Spleen (tissue), 11 donors: Measurements from ENCODE around the gene TIMM17B. TPM values are rescaled to one million over a fixed set of nuclear protein-coding genes. Genes with fewer than 3 reads are reported as not detected.
"Not testable (repeated sequence)": the region's sequence is repeated elsewhere in the genome, so short reads cannot be mapped to it uniquely, and the experiment has no call there.

Experiments
- DNase-seq: peaks from one replicate; pipeline ENCODE4 v3.0.0-alpha.2; 2020
- H3K27ac ChIP-seq, 8 donors: fragments of 200-600 bp; sonication (generic) in 7 of 8; 1 replicate in 4 of 8; 2 replicates in 4 of 8; pipeline versions ENCODE4 v1.5.0 to v1.8.0; 2016 to 2021; ENCODE audit warnings: inconsistent platforms in 4 of 8, mild to moderate bottlenecking in 4 of 8, moderate library complexity in 1 of 8
- H3K27me3 ChIP-seq, 7 donors: fragments of 200-600 bp; sonication (generic) in 6 of 7; replicated peaks in 1 of 7; 1 replicate in 4 of 7; 2 replicates in 3 of 7; pipeline versions ENCODE4 v1.5.0 to v1.8.0; 2016 to 2021; ENCODE audit warnings: inconsistent platforms in 3 of 7, mild to moderate bottlenecking in 1 of 7
- H3K36me3 ChIP-seq, 6 donors: fragments of 200-600 bp; sonication (generic) in 5 of 6; 1 replicate in 4 of 6; 2 replicates in 2 of 6; pipeline versions ENCODE4 v1.5.0 to v1.8.0; 2016 to 2021; ENCODE audit warnings: inconsistent platforms in 2 of 6
- H3K4me1 ChIP-seq, 6 donors: fragments of 200-600 bp; sonication (generic) in 5 of 6; 1 replicate in 3 of 6; 2 replicates in 3 of 6; pipeline versions ENCODE4 v1.5.0 to v1.8.0; 2016 to 2021; ENCODE audit warnings: inconsistent platforms in 3 of 6
- H3K4me3 ChIP-seq, 8 donors: fragments of 200-600 bp; sonication (generic) in 7 of 8; 1 replicate in 4 of 8; 2 replicates in 4 of 8; pipeline versions ENCODE4 v1.5.0 to v1.8.0; 2016 to 2021; ENCODE audit warnings: inconsistent platforms in 4 of 8, mild to moderate bottlenecking in 4 of 8, moderate library complexity in 2 of 8
- H3K9me3 ChIP-seq, 8 donors: fragments of 200-600 bp; sonication (generic) in 7 of 8; 1 replicate in 4 of 8; 2 replicates in 4 of 8; pipeline versions ENCODE4 v1.5.0 to v1.8.0; 2016 to 2021; ENCODE audit warnings: inconsistent platforms in 4 of 8
- POLR2A ChIP-seq, 3 donors: fragments of 450-650 bp; IDR thresholded peaks; one replicate each; pipeline ENCODE4 v1.5.1; 2017; ENCODE audit warnings: antibody characterized with exemption in 3 of 3, mild to moderate bottlenecking in 1 of 3
- POLR2AphosphoS5 ChIP-seq, 3 donors: sonication (generic); formaldehyde crosslinking; IDR thresholded peaks; one replicate each; pipeline ENCODE4 v1.5.1; 2017; ENCODE audit warnings: antibody characterized with exemption in 3 of 3
- WGBS, 5 donors: extraction: QIAGEN DNeasy Blood & Tissue Kit in 3 of 5; methylation state at CpG; one replicate each; pipeline versions ENCODE4 v1.1.5 to v1.1.7; 2013 to 2018; 5-methylcytosine and 5-hydroxymethylcytosine counted together
- intact Hi-C: fragments of 100-400 bp; cut with DNase I; formaldehyde crosslinking; loops from one replicate; pipeline ENCODE4 v1.15.0; 2023; ENCODE audit warnings: low total_unique reads
- polyA plus RNA-seq, 3 donors: library from polyadenylated mRNA; stranded (reverse); fragments of 200-250 nt; gene quantifications; one replicate each; pipeline ENCODE4 v1.2.1, GENCODE V29; 2013
- total RNA-seq, 7 donors: library from RNA; depleted of rRNA in 3 of 7; stranded (reverse); fragments of >200 nt in 3 of 7; fragmentation: NEBNext Ultra II Directional in 4 of 7; extraction: Animal tissue kit (Norgen Biotek cat#: 25700) in 4 of 7; gene quantifications; one replicate each; pipeline versions ENCODE4 v1.1.0 to v1.2.1, GENCODE V29; 2016 to 2021
- TF ChIP-seq, protein P1 (sequence below), 11 experiments: fragments of 200-600 bp in 7 of 11; fragments of 450-650 bp in 4 of 11; sonication (generic) in 4 of 11; IDR thresholded peaks in 8 of 11; conservative IDR thresholded peaks in 3 of 11; 1 replicate in 7 of 11; 2 replicates in 4 of 11; pipeline versions ENCODE4 v1.4.0 to v1.8.0; 2016 to 2021; ENCODE audit warnings: antibody characterized with exemption in 11 of 11, inconsistent platforms in 4 of 11, mild to moderate bottlenecking in 1 of 11
- donor health status: healthy with polysubstance abuse.
- donor health status: DM: no; HTN: no; CAD: no; lungs with moderate emphysema.
- donor health status: DM: no; HTN: no; CAD: no.
- donor health status: Bipolar disorder and iron deficiency.
- donor health status: healthy.
- donor health status: DM: no; HTN: no; CAD: no.
- donor health status: DM: yes; HTN: yes; CAD: no.

Gene TIMM17B
- total and polyA plus RNA-seq, 10 donors: 29.3 to 68.8 (median 39.5) TPM

DNA sequence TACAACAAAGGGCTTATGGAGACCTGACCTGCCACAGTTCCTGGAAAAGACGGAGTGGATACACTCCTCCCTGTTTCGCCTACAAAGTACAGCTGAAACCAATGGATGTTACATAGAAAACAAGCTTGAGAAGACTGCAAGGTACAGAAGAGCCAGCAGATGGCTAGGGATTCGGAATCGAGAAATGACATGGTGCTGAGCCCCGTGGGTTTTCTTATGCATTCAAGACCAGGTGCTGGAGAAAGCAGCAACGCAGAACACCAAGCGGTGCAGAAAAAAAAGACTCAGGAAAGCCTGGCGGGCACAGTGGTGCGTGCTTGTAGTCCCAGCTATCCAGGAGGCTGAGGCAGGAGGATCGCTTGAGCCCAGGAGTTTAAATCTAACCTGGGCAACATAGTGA lies 13.8 kb downstream of the TIMM17B start:
- intact Hi-C loops: no loop called here
- Histone ChIP-seq H3K9me3 (no peaks in the 10 kb centered on the region), H3K4me1 (no peaks in the 10 kb centered on the region), H3K36me3 (no peaks in the 10 kb centered on the region), H3K27me3 (peaks cover 0 to 4% (median 0%) of the 10 kb centered on the region in 7 donors), H3K4me3 (no peak overlapping the region), H3K27ac (no peak overlapping the region)
- WGBS, 5 donors: 79 to 90% (median 82%) methylated on average over 10 of the region's 10 CpGs
- DNase-seq: no peak
- TF ChIP-seq, protein P1, sequence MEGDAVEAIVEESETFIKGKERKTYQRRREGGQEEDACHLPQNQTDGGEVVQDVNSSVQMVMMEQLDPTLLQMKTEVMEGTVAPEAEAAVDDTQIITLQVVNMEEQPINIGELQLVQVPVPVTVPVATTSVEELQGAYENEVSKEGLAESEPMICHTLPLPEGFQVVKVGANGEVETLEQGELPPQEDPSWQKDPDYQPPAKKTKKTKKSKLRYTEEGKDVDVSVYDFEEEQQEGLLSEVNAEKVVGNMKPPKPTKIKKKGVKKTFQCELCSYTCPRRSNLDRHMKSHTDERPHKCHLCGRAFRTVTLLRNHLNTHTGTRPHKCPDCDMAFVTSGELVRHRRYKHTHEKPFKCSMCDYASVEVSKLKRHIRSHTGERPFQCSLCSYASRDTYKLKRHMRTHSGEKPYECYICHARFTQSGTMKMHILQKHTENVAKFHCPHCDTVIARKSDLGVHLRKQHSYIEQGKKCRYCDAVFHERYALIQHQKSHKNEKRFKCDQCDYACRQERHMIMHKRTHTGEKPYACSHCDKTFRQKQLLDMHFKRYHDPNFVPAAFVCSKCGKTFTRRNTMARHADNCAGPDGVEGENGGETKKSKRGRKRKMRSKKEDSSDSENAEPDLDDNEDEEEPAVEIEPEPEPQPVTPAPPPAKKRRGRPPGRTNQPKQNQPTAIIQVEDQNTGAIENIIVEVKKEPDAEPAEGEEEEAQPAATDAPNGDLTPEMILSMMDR (IDR thresholded peaks at IDR 0.05 in 8 of 11, conservative IDR thresholded peaks at IDR 0.05 in 3 of 11): no peak
- TF ChIP-seq POLR2A (IDR thresholded peaks at IDR 0.05) (no peak), POLR2AphosphoS5 (IDR thresholded peaks at IDR 0.05) (no peak)

DNA sequence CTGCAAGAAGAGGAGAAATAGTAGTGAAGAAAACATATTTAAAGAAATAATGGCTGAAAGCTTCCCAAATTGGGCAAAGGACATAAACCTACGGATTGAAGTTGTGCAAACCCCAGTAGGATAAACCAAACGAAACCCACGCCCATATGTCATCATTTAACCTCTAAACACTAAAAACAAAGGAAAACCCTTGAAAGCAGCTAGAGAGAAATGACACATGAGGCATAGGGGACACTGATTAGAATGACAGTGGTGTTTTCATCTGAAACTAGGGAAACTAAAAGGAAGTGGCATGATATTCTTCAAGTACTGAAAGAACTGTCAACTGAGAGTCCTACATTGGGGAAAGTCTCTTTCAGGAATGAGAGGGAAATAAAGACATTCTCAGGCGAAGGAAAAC lies 20.6 kb downstream of the TIMM17B start:
- H3K27me3 ChIP-seq, H3K9me3 ChIP-seq, H3K4me1 ChIP-seq, H3K27ac ChIP-seq, DNase-seq, H3K4me3 ChIP-seq, H3K36me3 ChIP-seq, intact Hi-C loops: not testable (repeated sequence)
- 43 to 73% (median 59%) methylated on average over 4 of the region's 4 CpGs for WGBS, 5 donors

DNA sequence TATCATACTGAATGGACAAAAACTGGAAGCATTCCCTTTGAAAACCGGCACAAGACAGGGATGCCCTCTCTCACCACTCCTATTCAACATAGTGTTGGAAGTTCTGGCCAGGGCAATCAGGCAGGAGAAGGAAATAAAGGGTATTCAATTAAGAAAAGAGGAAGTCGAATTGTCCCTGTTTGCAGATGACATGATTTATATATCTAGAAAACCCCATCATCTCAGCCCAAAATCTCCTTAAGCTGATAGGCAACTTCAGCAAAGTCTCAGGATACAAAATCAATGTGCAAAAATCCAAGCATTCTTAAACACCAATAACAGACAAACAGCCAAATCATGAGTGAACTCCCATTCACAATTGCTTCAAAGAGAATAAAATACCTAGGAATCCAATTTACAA lies 25.6 kb downstream of the TIMM17B start:
- H3K27ac ChIP-seq, H3K9me3 ChIP-seq, H3K4me1 ChIP-seq, intact Hi-C loops, DNase-seq, H3K27me3 ChIP-seq, H3K4me3 ChIP-seq, H3K36me3 ChIP-seq: not testable (repeated sequence)
- WGBS, 5 donors: 8 to 51% (median 34%) methylated on average over 1 to 2 of the region's 2 CpGs

DNA sequence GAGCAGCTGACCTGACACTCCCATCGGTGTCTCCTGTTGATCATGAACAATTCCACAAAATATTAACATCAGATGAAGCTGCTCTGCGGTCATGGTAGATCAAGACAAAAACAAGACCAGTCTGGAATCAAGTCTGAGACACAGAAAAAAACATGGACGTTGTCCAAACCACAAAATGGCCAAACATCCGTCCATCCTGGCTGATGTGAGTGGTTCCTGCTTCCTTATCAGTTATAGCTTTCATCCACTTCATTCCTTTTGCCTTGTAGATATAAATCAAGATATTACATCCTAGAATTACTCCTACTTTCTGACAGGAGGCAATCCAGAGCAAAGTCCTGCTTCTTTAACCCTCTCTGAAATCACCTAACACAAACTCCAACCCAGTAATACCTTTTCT lies 33.4 kb downstream of the TIMM17B start:
- Histone ChIP-seq H3K27ac (no peak overlapping the region), H3K4me1 (no peaks in the 10 kb centered on the region), H3K9me3 (no peaks in the 10 kb centered on the region), H3K4me3 (no peak overlapping the region), H3K27me3 (peaks cover 0 to 9% (median 0%) of the 10 kb centered on the region in 7 donors), H3K36me3 (no peaks in the 10 kb centered on the region)
- WGBS, 5 donors: 38 to 51% (median 46%) methylated on average over 4 of the region's 4 CpGs
- TF ChIP-seq POLR2AphosphoS5 (IDR thresholded peaks at IDR 0.05) (no peak), POLR2A (IDR thresholded peaks at IDR 0.05) (no peak)
- DNase-seq: no peak
- intact Hi-C loops: no loop called here

DNA sequence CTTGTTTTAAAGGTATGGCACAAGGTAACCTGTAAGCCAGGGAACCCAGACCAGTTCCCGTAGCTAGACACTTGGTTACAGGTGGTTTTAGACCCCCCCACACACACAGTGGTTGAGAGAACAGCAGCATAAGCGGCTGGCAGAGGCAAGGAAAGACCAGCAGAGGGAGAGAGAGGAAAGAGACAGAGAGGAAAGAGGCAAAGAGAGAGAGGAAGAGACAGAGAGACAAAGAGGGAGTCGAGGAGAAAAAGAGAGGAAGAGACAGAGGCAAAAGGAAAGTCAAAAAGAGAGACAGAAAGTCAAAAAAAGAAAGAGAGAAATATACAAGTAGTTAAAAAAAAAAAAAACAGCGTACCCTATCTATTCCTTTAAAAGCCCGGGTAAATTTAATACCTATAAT lies 42.7 kb downstream of the TIMM17B start:
- Histone ChIP-seq H3K27ac (no peak overlapping the region), H3K36me3 (no peaks in the 10 kb centered on the region), H3K4me1 (no peaks in the 10 kb centered on the region), H3K9me3 (peaks cover 0 to 7% (median 0%) of the 10 kb centered on the region in 8 donors), H3K27me3 (peaks cover 0 to 4% (median 0%) of the 10 kb centered on the region in 7 donors), H3K4me3 (no peak overlapping the region)
- WGBS, 5 donors: 38 to 62% (median 52%) methylated on average over 5 of the region's 5 CpGs
- DNase-seq: no peak
- TF ChIP-seq POLR2A (IDR thresholded peaks at IDR 0.05): no peak
- no peak for TF ChIP-seq POLR2AphosphoS5 (IDR thresholded peaks at IDR 0.05)
- TF ChIP-seq, protein P1 (IDR thresholded peaks at IDR 0.05 in 8 of 11, conservative IDR thresholded peaks at IDR 0.05 in 3 of 11): peak in 2 of 11 experiments; percentile 11
- intact Hi-C loops: no loop called here

DNA sequence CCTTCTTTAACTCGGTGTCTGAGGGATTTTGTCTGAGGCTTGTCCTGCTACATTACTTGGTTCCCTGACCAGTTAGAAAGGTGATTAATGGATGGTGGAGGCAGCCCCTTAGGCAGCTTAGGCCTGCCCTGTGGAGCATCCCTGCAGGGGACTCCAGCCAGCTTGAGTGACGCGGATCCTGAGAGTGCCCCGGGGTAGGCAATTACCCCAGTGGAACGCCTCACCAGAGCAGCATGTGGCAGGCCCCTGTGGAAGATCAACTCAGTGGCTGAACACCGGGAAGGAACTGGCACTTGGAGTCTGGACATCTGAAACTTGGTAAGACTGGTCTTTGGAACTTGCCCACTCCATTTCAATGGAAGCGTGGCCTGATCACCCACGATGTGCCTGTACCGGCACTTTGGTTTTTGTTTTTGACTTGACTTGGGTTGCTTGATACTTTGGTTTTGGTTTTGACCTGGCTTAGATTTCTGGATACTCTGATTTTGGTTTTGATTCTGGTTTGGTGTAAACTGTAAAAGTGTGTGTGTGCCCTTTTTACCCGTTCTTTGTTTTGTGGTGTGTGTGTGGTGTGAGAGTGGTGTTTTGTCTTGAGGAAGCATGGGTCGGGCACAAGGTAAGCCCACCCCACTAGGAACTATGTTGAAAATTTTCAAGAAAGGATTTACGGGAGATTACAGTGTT lies 43.3 kb downstream of the TIMM17B start:
- H3K9me3 ChIP-seq, H3K4me3 ChIP-seq, H3K27me3 ChIP-seq, intact Hi-C loops, H3K4me1 ChIP-seq, H3K36me3 ChIP-seq, DNase-seq, H3K27ac ChIP-seq: not testable (repeated sequence)
- 87 to 93% (median 90%) methylated on average over 7 to 12 of the region's 12 CpGs for WGBS, 5 donors

DNA sequence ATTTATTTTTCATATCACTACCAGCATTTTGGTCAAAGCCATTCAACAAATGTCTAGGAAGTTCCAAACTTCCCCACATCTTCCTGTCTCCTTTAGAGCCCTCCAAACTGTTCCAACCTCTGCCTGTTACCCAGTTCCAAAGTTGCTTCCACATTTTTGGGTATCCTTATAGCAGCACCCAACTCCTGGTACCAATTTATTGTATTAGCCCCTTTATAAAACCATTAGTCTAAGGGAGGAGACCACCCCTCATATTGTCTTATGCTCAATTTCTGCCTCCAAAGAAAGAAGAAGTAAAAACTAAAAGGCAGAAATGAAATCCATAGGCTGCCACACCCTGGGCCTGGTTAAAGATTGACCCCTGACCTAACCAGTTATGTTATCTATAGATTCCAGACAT lies 44.1 kb downstream of the TIMM17B start:
- H3K36me3 ChIP-seq, H3K4me1 ChIP-seq, H3K9me3 ChIP-seq, H3K4me3 ChIP-seq, H3K27ac ChIP-seq, DNase-seq, intact Hi-C loops, H3K27me3 ChIP-seq: not testable (repeated sequence)
